Activated naive CD8-positive, alpha-beta T cell treated with anti-CD3 and anti-CD28 coated beads, Interleukin-2, amount 50 U/mL, for 16 hours (primary cell): ENCODE results near the gene JPH4.
"Not testable (repeated sequence)": the region's sequence is repeated elsewhere in the genome, so short reads cannot be mapped to it uniquely, and the experiment has no call there.

Source experiments
- DNase-seq: peaks from one replicate; pipeline ENCODE4 v3.0.0-alpha.2; 2020; ENCODE audit warnings: low read depth, low spot score

Gene JPH4

GRCh38 chr14:23578560-23579310 lies at the start of gene JPH4:
TSS of gene JPH4 (minus strand) at chr14:23578790. CDS start at chr14:23577453, 1,337 bp downstream.
- DNase-seq, result no peak

GRCh38 chr14:23627961-23628360 lies 49.4 kb upstream of the JPH4 start:
- DNase-seq, result no peak

GRCh38 chr14:23626946-23627345 lies 48.4 kb upstream of the JPH4 start:
- no peak for DNase-seq

GRCh38 chr14:23624830-23625404 lies 46.3 kb upstream of the JPH4 start:
- DNase-seq, result no peak

GRCh38 chr14:23623962-23624361 lies 45.4 kb upstream of the JPH4 start:
- no peak for DNase-seq

GRCh38 chr14:23622990-23623389 lies 44.4 kb upstream of the JPH4 start:
- no peak for DNase-seq

- no peak for DNase-seq
These were observed 43.5 kb upstream of the JPH4 start for GRCh38 chr14:23621932-23622730.

GRCh38 chr14:23621204-23621931 lies 42.8 kb upstream of the JPH4 start:
- DNase-seq, result no peak

GRCh38 chr14:23620177-23620702 lies 41.6 kb upstream of the JPH4 start:
- no peak for DNase-seq

GRCh38 chr14:23618415-23618988 lies 39.9 kb upstream of the JPH4 start:
- DNase-seq, result no peak

- DNase-seq, result no peak
These were observed 38.9 kb upstream of the JPH4 start for GRCh38 chr14:23617539-23617938.

GRCh38 chr14:23615856-23616255 lies 37.3 kb upstream of the JPH4 start:
- no peak for DNase-seq

GRCh38 chr14:23614395-23614828 lies 35.8 kb upstream of the JPH4 start:
- no peak for DNase-seq

GRCh38 chr14:23613242-23614070 lies 34.9 kb upstream of the JPH4 start:
- no peak for DNase-seq

- DNase-seq, result no peak
These were observed 34.2 kb upstream of the JPH4 start for GRCh38 chr14:23612802-23613201.

- DNase-seq, result no peak
These were observed 33.8 kb upstream of the JPH4 start for GRCh38 chr14:23612354-23612732.

GRCh38 chr14:23610815-23611289 lies 32.3 kb upstream of the JPH4 start:
- no peak for DNase-seq

GRCh38 chr14:23610090-23610814 lies 31.7 kb upstream of the JPH4 start:
- no peak for DNase-seq

- not testable (repeated sequence) for DNase-seq
These were observed 31.0 kb upstream of the JPH4 start for GRCh38 chr14:23609411-23610089.
